ENCODE measurements around the gene JADE1.

DNA sequence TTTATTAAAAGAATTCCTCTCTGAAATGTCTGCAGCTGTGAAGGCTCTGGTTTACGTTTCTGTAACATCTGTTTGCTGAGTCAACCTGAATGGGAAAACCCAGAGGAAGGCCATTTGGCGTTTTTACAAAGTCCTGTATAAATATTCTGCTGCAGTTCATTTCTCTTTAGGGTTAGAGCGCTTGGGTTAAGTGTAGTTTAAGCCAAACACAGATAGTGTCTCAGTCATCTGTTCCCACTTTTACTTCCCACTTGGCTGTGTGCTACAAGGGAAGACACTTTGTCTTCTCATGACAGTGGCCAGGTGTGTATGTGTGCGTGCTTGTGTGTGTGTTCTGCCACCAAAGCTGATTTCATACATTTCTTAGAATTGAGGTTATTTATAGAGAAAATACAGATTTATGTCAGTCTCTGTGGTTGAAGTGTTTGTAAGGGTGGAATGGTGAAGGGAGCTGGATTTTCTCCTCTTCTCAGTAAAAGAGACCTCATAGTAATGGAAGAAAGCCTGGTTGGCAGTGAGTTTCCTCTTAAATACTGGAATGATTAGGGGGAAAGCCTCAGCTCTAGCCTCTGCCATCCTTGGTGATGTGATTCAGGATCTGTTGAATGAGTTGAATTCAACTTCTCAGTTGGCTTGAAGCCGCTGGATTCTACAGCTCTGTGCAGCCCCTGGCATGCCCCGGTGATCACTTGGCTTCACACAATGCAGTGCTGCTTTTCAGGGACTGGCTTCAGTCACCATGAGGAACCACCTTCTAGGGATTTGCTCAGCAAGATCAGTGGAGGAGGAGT is 50.6 kb downstream of the JADE1 start:
- TF ChIP-seq, protein P1, sequence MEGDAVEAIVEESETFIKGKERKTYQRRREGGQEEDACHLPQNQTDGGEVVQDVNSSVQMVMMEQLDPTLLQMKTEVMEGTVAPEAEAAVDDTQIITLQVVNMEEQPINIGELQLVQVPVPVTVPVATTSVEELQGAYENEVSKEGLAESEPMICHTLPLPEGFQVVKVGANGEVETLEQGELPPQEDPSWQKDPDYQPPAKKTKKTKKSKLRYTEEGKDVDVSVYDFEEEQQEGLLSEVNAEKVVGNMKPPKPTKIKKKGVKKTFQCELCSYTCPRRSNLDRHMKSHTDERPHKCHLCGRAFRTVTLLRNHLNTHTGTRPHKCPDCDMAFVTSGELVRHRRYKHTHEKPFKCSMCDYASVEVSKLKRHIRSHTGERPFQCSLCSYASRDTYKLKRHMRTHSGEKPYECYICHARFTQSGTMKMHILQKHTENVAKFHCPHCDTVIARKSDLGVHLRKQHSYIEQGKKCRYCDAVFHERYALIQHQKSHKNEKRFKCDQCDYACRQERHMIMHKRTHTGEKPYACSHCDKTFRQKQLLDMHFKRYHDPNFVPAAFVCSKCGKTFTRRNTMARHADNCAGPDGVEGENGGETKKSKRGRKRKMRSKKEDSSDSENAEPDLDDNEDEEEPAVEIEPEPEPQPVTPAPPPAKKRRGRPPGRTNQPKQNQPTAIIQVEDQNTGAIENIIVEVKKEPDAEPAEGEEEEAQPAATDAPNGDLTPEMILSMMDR (conservative IDR thresholded peaks at IDR 0.05; ENCODE audit: low read length): no peak
- TF ChIP-seq EZH2phosphoT487 (IDR thresholded peaks at IDR 0.05; ENCODE audit: borderline replicate concordance, low read depth, low read length): no peak

Data from OCI-LY7 (cell line).